Gastroesophageal sphincter (tissue), 3 donors: ENCODE measurements around the gene COL6A2.

ENCODE experiments used
- POLR2A ChIP-seq, 2 donors: fragments of 450-650 bp; IDR thresholded peaks; one replicate each; pipeline ENCODE4 v1.6.1; 2017; ENCODE audit warnings: antibody characterized with exemption in 2 of 2, mild to moderate bottlenecking in 2 of 2, moderate library complexity in 1 of 2
- POLR2AphosphoS5 ChIP-seq: sonication (generic); formaldehyde crosslinking; IDR thresholded peaks from one replicate; pipeline ENCODE4 v1.6.1; 2017; ENCODE audit warnings: antibody characterized with exemption
- TF ChIP-seq, protein P1 (sequence below), 4 experiments: fragments of 200-600 bp in 2 of 4; fragments of 450-650 bp in 2 of 4; sonication (generic) in 1 of 4; IDR thresholded peaks; one replicate each; pipeline ENCODE4 v1.5.1; 2017 to 2019; ENCODE audit warnings: antibody characterized with exemption in 4 of 4, mild to moderate bottlenecking in 2 of 4, moderate library complexity in 2 of 4

DNA sequence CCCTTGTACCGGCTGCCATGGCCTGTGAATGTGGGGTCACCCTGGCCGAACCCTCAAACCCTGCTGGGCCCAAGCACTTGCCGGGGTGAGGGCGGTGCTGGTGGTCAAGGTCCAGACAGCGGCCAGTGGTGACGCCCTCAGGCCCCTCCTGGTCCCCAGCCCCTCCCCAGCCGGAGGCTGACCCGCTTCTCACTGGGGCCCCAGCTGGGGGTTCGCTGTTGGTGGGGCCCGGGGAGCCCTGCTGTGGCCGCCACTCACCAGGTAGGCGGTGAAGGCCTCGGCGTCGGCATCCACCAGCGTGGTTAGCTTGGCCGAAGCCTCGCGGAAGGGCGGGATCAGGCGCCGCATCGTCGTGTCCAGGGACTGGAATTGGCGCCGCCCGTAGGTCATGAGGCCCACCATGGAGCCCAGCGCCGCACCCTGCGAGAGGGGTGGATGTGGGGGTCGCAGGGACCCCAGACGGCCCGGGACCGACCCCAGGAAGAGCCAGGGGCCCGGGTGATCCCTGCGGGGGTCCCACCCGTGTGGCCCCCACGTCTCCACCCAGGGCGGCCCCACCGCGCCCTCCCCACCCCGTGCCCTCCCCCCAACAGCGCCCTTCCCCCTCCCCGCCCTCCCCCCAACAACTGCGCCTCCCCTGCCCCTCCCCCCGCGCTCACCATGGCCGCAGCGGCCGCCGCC lies 47.4 kb downstream of the COL6A2 start:
- TF ChIP-seq POLR2A (IDR thresholded peaks at IDR 0.05) = no peak
- TF ChIP-seq, protein P1, sequence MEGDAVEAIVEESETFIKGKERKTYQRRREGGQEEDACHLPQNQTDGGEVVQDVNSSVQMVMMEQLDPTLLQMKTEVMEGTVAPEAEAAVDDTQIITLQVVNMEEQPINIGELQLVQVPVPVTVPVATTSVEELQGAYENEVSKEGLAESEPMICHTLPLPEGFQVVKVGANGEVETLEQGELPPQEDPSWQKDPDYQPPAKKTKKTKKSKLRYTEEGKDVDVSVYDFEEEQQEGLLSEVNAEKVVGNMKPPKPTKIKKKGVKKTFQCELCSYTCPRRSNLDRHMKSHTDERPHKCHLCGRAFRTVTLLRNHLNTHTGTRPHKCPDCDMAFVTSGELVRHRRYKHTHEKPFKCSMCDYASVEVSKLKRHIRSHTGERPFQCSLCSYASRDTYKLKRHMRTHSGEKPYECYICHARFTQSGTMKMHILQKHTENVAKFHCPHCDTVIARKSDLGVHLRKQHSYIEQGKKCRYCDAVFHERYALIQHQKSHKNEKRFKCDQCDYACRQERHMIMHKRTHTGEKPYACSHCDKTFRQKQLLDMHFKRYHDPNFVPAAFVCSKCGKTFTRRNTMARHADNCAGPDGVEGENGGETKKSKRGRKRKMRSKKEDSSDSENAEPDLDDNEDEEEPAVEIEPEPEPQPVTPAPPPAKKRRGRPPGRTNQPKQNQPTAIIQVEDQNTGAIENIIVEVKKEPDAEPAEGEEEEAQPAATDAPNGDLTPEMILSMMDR (IDR thresholded peaks at IDR 0.05) = no peak
- no peak for TF ChIP-seq POLR2AphosphoS5
